ENCODE data around the gene GJD4. TPM values are rescaled to one million over a fixed set of nuclear protein-coding genes. Genes with fewer than 3 reads are reported as not detected.

GJD4 gene
- total and polyA plus RNA-seq, 10 of the 15 experiments (the other 5 are each of a cell fraction or from before 2014, with no cell fraction given): not detected

DNA sequence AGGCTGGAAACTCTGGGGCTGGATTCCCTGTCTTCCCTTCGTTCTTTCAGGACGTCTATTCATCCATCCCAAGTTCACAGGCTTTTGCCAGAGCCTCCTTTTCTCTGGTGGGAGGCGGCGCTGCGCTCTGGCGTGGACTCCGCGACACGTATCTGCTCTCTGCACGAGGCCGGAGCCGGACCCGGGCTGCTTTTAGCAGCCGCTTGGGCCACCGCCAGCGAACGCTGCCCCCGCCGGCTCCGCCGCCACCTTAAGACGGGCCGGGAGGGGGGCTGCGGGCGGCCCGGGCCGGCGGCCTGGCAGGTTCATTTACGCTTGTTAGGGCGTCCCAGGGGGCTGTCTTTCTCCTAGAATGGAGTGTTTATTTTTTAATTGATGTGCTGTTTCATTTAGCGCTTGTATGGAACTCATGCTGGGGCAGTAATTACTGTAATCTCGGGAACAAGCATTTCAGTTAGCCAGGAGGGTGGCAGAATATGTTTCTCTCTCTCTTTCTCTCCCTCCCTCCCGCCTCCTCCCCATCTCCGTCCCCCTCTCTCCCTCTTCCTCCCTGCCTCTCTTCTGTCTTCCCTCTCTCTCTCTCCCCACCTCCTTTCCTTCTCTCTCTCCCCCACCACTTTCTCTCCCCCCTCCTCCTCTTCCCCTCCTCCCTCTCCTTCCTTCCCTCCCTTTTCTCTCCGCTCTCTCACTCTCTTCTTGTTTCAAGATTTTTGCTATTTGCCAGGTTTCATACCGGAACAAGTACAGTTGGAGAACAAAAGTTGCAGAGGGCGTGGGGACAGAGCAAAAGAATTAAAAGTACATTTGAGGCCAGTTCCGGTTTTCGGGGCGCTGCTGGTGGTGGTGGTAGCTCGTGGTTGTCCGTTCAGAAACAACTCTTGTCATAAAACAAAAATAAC, 38.3 kb downstream of the GJD4 start:
- H4K20me1 ChIP-seq (ENCODE audit: control insufficient read depth, insufficient read depth): no peaks in the 10 kb centered on the region
- under 1% methylated on average over 41 of the region's 42 CpGs for WGBS (ENCODE audit: insufficient coverage, insufficient replicate concordance, low lambda C conversion rate, missing lambda C conversion rate)
- H3K27me3 ChIP-seq (replicated peaks in 1 of 2; ENCODE audit: control insufficient read depth in 2 of 2, insufficient read depth in 2 of 2, low read length in 1 of 2): peaks cover 0 to 8% of the 10 kb centered on the region in 2 experiments
- peak overlapping the region; percentile 20; the same call in 1 of the 2 replicates for H3K4me3 ChIP-seq
- DNase-seq (ENCODE audit: low read depth, low spot score) (no peak), ATAC-seq (peak; percentile 11; the same call in 1 of the 3 replicates), FAIRE-seq (no peak)
- SMC1A ChIA-PET (ENCODE audit: uncharacterized antibody, unreplicated experiment): interaction anchor here (0.7 to 0.9 kb wide), 2 partner anchors 53 to 137 kb away, joined by 3 to 4 read pairs; no protein-coding TSS in a partner anchor
- peak overlapping the region; percentile 29; the same call in 1 of the 2 replicates for H2AFZ ChIP-seq (ENCODE audit: control insufficient read depth, low read depth, low read length)
- intact Hi-C loops (cut with micrococcal nuclease; ENCODE audit: unreplicated experiment): no loop called here
- no peak overlapping the region for H3K9ac ChIP-seq (ENCODE audit: control insufficient read depth, insufficient read depth, low read length)
- H3K79me2 ChIP-seq (ENCODE audit: control insufficient read depth, insufficient read depth, low read length): no peaks in the 10 kb centered on the region
- POLR2A ChIA-PET: no interaction called here
- H3K4me1 ChIP-seq (ENCODE audit: control insufficient read depth, insufficient read depth, low read length): 0 out of 2 replicates have a peak, but pooled peaks cover 3% of the 10 kb centered on the region
- no peaks in the 10 kb centered on the region; the same call in 2 of the 3 replicates for H3K9me3 ChIP-seq (replicated peaks; ENCODE audit: control insufficient read depth, insufficient read depth, low read length)
- peak; percentile 38; the same call in 1 of the 2 replicates for TF ChIP-seq SPI1 (IDR thresholded peaks at IDR 0.05; ENCODE audit: borderline replicate concordance, insufficient read depth, low read depth, low read length)
- TF ChIP-seq KDM1A (IDR thresholded peaks at IDR 0.05; ENCODE audit: borderline replicate concordance): no peak
- TF ChIP-seq CEBPB (IDR thresholded peaks at IDR 0.05; ENCODE audit: borderline replicate concordance in 1 of 2, low read depth in 2 of 2, low read length in 2 of 2): no peak
- no peak for TF ChIP-seq RUNX3 (IDR thresholded peaks at IDR 0.05; ENCODE audit: low read length)
- TF ChIP-seq SUZ12 (IDR thresholded peaks at IDR 0.05; ENCODE audit: unreplicated experiment): peak; percentile 26
- TF ChIP-seq, protein P1, sequence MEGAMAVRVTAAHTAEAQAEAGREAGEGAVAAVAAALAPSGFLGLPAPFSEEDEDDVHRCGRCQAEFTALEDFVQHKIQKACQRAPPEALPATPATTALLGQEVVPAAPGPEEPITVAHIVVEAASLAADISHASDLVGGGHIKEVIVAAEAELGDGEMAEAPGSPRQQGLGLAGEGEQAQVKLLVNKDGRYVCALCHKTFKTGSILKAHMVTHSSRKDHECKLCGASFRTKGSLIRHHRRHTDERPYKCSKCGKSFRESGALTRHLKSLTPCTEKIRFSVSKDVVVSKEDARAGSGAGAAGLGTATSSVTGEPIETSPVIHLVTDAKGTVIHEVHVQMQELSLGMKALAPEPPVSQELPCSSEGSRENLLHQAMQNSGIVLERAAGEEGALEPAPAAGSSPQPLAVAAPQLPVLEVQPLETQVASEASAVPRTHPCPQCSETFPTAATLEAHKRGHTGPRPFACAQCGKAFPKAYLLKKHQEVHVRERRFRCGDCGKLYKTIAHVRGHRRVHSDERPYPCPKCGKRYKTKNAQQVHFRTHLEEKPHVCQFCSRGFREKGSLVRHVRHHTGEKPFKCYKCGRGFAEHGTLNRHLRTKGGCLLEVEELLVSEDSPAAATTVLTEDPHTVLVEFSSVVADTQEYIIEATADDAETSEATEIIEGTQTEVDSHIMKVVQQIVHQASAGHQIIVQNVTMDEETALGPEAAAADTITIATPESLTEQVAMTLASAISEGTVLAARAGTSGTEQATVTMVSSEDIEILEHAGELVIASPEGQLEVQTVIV (IDR thresholded peaks at IDR 0.05; ENCODE audit: borderline replicate concordance, partially characterized antibody): no peak
- TF ChIP-seq, protein P2, sequence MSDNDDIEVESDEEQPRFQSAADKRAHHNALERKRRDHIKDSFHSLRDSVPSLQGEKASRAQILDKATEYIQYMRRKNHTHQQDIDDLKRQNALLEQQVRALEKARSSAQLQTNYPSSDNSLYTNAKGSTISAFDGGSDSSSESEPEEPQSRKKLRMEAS (IDR thresholded peaks at IDR 0.05; ENCODE audit: low read depth, low read length): no peak
- no peak for TF ChIP-seq MYC (IDR thresholded peaks at IDR 0.05; ENCODE audit: insufficient read depth, insufficient read length, insufficient replicate concordance, low read length, severe bottlenecking)
- TF ChIP-seq SRF (IDR thresholded peaks at IDR 0.05; ENCODE audit: low read depth in 2 of 2, low read length in 2 of 2): no peak
- no peak for TF ChIP-seq BCL11A (IDR thresholded peaks at IDR 0.05; ENCODE audit: low read depth, low read length)
- TF ChIP-seq LARP7 (IDR thresholded peaks at IDR 0.05): no peak
- no peak for TF ChIP-seq SMAD5 (IDR thresholded peaks at IDR 0.05; ENCODE audit: low read depth)
- peak overlapping the region; percentile 77 for H3K4me2 ChIP-seq (ENCODE audit: control insufficient read depth, insufficient read depth)
- no peaks in the 10 kb centered on the region for H3K36me3 ChIP-seq (ENCODE audit: control insufficient read depth in 2 of 2, insufficient read depth in 2 of 2, low read length in 1 of 2)
- BruUV-seq (replicated peaks): no TSS peak
- RAD21 ChIA-PET (ENCODE audit: unreplicated experiment): no interaction called here
- CTCF ChIA-PET: interaction anchor here (1.0 to 1.4 kb wide), 2 partner anchors 140 to 1229 kb away, joined by 3 read pairs; no protein-coding TSS in a partner anchor
- in situ Hi-C loops (cut with MboI): no loop called here
- no peak overlapping the region for H3K27ac ChIP-seq (ENCODE audit: control insufficient read depth, insufficient read depth)
